Activated CD4-positive, alpha-beta T cell treated with anti-CD3 and anti-CD28 coated beads, Interleukin-2, amount 50 U/mL, for 16 hours (primary cell): Measurements from ENCODE around the gene STXBP5.

Source experiments
- DNase-seq: peaks from one replicate; pipeline ENCODE4 v3.0.0-alpha.2; 2020

STXBP5 gene

GRCh38 chr6:147212622-147213021, 8.4 kb downstream of the STXBP5 start:
- DNase-seq: no peak

GRCh38 chr6:147213772-147214171, 9.6 kb downstream of the STXBP5 start:
- DNase-seq: no peak

GRCh38 chr6:147214248-147215227, 10.3 kb downstream of the STXBP5 start:
- DNase-seq: no peak

- DNase-seq: no peak
These were observed 12.7 kb downstream of the STXBP5 start for GRCh38 chr6:147216915-147217314.

GRCh38 chr6:147217840-147218404, 13.7 kb downstream of the STXBP5 start:
- no peak for DNase-seq

- no peak for DNase-seq
These were observed 14.6 kb downstream of the STXBP5 start for GRCh38 chr6:147218797-147219196.

- DNase-seq: no peak
These were observed 15.2 kb downstream of the STXBP5 start for GRCh38 chr6:147219463-147219862.

- DNase-seq: no peak
These were observed 16.1 kb downstream of the STXBP5 start for GRCh38 chr6:147220345-147220744.

- DNase-seq: no peak
These were observed 17.5 kb downstream of the STXBP5 start for GRCh38 chr6:147221739-147222138.

- DNase-seq: no peak
These were observed 18.1 kb downstream of the STXBP5 start for GRCh38 chr6:147222160-147222838.

GRCh38 chr6:147223736-147224135, 19.5 kb downstream of the STXBP5 start:
- no peak for DNase-seq

- no peak for DNase-seq
These were observed 22.0 kb downstream of the STXBP5 start for GRCh38 chr6:147226163-147226724.

GRCh38 chr6:147226877-147227276, 22.7 kb downstream of the STXBP5 start:
- DNase-seq: no peak

- DNase-seq: no peak
These were observed 23.6 kb downstream of the STXBP5 start for GRCh38 chr6:147227770-147228320.

GRCh38 chr6:147231589-147231988, 27.4 kb downstream of the STXBP5 start:
- no peak for DNase-seq

GRCh38 chr6:147234685-147235084, 30.5 kb downstream of the STXBP5 start:
- no peak for DNase-seq

- DNase-seq: no peak
These were observed 33.9 kb downstream of the STXBP5 start for GRCh38 chr6:147238164-147238563.

GRCh38 chr6:147238906-147239305, 34.7 kb downstream of the STXBP5 start:
- no peak for DNase-seq

- DNase-seq: no peak
These were observed 40.6 kb downstream of the STXBP5 start for GRCh38 chr6:147244832-147245231.

- DNase-seq: no peak
These were observed 41.5 kb downstream of the STXBP5 start for GRCh38 chr6:147245693-147246092.

- DNase-seq: no peak
These were observed 42.8 kb downstream of the STXBP5 start for GRCh38 chr6:147246853-147247635.

GRCh38 chr6:147248859-147249258, 44.6 kb downstream of the STXBP5 start:
- DNase-seq: no peak
